ENCODE results near the gene ANO2. TPM values are rescaled to one million over a fixed set of nuclear protein-coding genes. Genes with fewer than 3 reads are reported as not detected.
"Not testable (repeated sequence)": the region's sequence is repeated elsewhere in the genome, so short reads cannot be mapped to it uniquely, and the experiment has no call there.

ANO2 gene
- total RNA-seq, 4 donors from 2014 or later = 2.0 to 9.8 (median 4.9) TPM

- H3K9me3 ChIP-seq = no peaks in the 10 kb centered on the region
- intact Hi-C loops (cut with DNase I; ENCODE audit: low total_unique reads) = no loop called here
These were observed 398.4 kb downstream of the ANO2 start for GRCh38 chr12:5546616-5547015.

GRCh38 chr12:5537771-5538170 lies 407.3 kb downstream of the ANO2 start:
- H3K9me3 ChIP-seq = no peaks in the 10 kb centered on the region
- DNase-seq (no peak), ATAC-seq (no peak)
- no peak overlapping the region for H3K4me3 ChIP-seq
- in situ Hi-C loops (cut with MboI; ENCODE audit: low sequenced_read_pairs in 4 of 4) (no loop called here), intact Hi-C loops (cut with DNase I; ENCODE audit: low total_unique reads) (no loop called here)
- H3K27ac ChIP-seq = no peak overlapping the region
- H3K36me3 ChIP-seq = no peaks in the 10 kb centered on the region
- no peaks in the 10 kb centered on the region for H3K4me1 ChIP-seq
- TF ChIP-seq CTCF (IDR thresholded peaks at IDR 0.05 in 4 of 5, conservative IDR thresholded peaks at IDR 0.05 in 1 of 5) = no peak
- TF ChIP-seq POLR2A (IDR thresholded peaks at IDR 0.05) = no peak
- H3K27me3 ChIP-seq = no peaks in the 10 kb centered on the region

More at GRCh38 chr12:5546616-5547015, 398.4 kb downstream of the ANO2 start:
- H3K36me3 ChIP-seq = no peaks in the 10 kb centered on the region
- ATAC-seq (no peak), DNase-seq (no peak)
- no peak overlapping the region for H3K4me3 ChIP-seq
- in situ Hi-C loops (cut with MboI; ENCODE audit: low sequenced_read_pairs in 4 of 4) = no loop called here
- no peaks in the 10 kb centered on the region for H3K4me1 ChIP-seq
- H3K27ac ChIP-seq = no peak overlapping the region
- no peaks in the 10 kb centered on the region for H3K27me3 ChIP-seq
- no peak for TF ChIP-seq CTCF (IDR thresholded peaks at IDR 0.05 in 4 of 5, conservative IDR thresholded peaks at IDR 0.05 in 1 of 5)
- no peak for TF ChIP-seq POLR2A (IDR thresholded peaks at IDR 0.05)

- H3K4me3 ChIP-seq; intact Hi-C loops (cut with DNase I; ENCODE audit: low total_unique reads); in situ Hi-C loops (cut with MboI; ENCODE audit: low sequenced_read_pairs in 4 of 4); H3K36me3 ChIP-seq; H3K4me1 ChIP-seq; H3K27me3 ChIP-seq; ATAC-seq; H3K27ac ChIP-seq; DNase-seq; H3K9me3 ChIP-seq: not testable (repeated sequence)
These were observed 407.9 kb downstream of the ANO2 start for GRCh38 chr12:5537026-5537615.

- Histone ChIP-seq H3K9me3 (no peaks in the 10 kb centered on the region), H3K4me1 (no peaks in the 10 kb centered on the region), H3K27ac (no peak overlapping the region), H3K27me3 (no peaks in the 10 kb centered on the region), H3K36me3 (no peaks in the 10 kb centered on the region), H3K4me3 (no peak overlapping the region)
- TF ChIP-seq CTCF (IDR thresholded peaks at IDR 0.05 in 4 of 5, conservative IDR thresholded peaks at IDR 0.05 in 1 of 5) = no peak
- TF ChIP-seq POLR2A (IDR thresholded peaks at IDR 0.05) = no peak
- ATAC-seq (no peak), DNase-seq (no peak)
- in situ Hi-C loops (cut with MboI; ENCODE audit: low sequenced_read_pairs in 4 of 4) = no loop called here
- intact Hi-C loops (cut with DNase I; ENCODE audit: low total_unique reads) = no loop called here
These were observed 409.5 kb downstream of the ANO2 start for GRCh38 chr12:5535541-5535940.

- Histone ChIP-seq H3K4me3 (no peak overlapping the region), H3K36me3 (no peaks in the 10 kb centered on the region), H3K9me3 (no peaks in the 10 kb centered on the region), H3K27ac (no peak overlapping the region), H3K4me1 (no peaks in the 10 kb centered on the region), H3K27me3 (no peaks in the 10 kb centered on the region)
- no peak for TF ChIP-seq CTCF (IDR thresholded peaks at IDR 0.05 in 4 of 5, conservative IDR thresholded peaks at IDR 0.05 in 1 of 5)
- intact Hi-C loops (cut with DNase I; ENCODE audit: low total_unique reads) (no loop called here), in situ Hi-C loops (cut with MboI; ENCODE audit: low sequenced_read_pairs in 4 of 4) (no loop called here)
- ATAC-seq (no peak), DNase-seq (no peak)
These were observed 410.4 kb downstream of the ANO2 start for GRCh38 chr12:5534426-5535199.
